ENCODE data around the gene NDUFB2.
"Not testable (repeated sequence)": the region's sequence is repeated elsewhere in the genome, so short reads cannot be mapped to it uniquely, and the experiment has no call there.

The NDUFB2 gene

GRCh38 chr7:140696680-140697446 is at the start of gene NDUFB2:
NDUFB2 (plus strand) TSS chr7:140696708; CDS start chr7:140696745, 37 bp downstream.
- DNase-seq = peak; percentile 63

- no peak for DNase-seq
These were observed 49.4 kb upstream of the NDUFB2 start for GRCh38 chr7:140646931-140647647.

- no peak for DNase-seq
These were observed 46.8 kb upstream of the NDUFB2 start for GRCh38 chr7:140649556-140650205.

- no peak for DNase-seq
These were observed 46.1 kb upstream of the NDUFB2 start for GRCh38 chr7:140650367-140650766.

GRCh38 chr7:140653319-140654108 is 43.0 kb upstream of the NDUFB2 start:
- DNase-seq = no peak

GRCh38 chr7:140654109-140654387 is 42.5 kb upstream of the NDUFB2 start:
- DNase-seq = no peak

GRCh38 chr7:140654661-140655060 is 41.8 kb upstream of the NDUFB2 start:
- DNase-seq = no peak

- no peak for DNase-seq
These were observed 40.7 kb upstream of the NDUFB2 start for GRCh38 chr7:140655511-140656408.

GRCh38 chr7:140656548-140657515 is 39.7 kb upstream of the NDUFB2 start:
- peak; percentile 49 for DNase-seq

- no peak for DNase-seq
These were observed 38.6 kb upstream of the NDUFB2 start for GRCh38 chr7:140657891-140658290.

- DNase-seq = no peak
These were observed 36.7 kb upstream of the NDUFB2 start for GRCh38 chr7:140659856-140660255.

- no peak for DNase-seq
These were observed 35.4 kb upstream of the NDUFB2 start for GRCh38 chr7:140661124-140661523.

GRCh38 chr7:140662938-140663337 is 33.6 kb upstream of the NDUFB2 start:
- DNase-seq = not testable (repeated sequence)

- no peak for DNase-seq
These were observed 29.0 kb upstream of the NDUFB2 start for GRCh38 chr7:140667476-140667875.

GRCh38 chr7:140668641-140669040 is 27.9 kb upstream of the NDUFB2 start:
- DNase-seq = no peak

- no peak for DNase-seq
These were observed 27.2 kb upstream of the NDUFB2 start for GRCh38 chr7:140669352-140669751.

GRCh38 chr7:140669862-140670261 is 26.6 kb upstream of the NDUFB2 start:
- not testable (repeated sequence) for DNase-seq

- no peak for DNase-seq
These were observed 26.1 kb upstream of the NDUFB2 start for GRCh38 chr7:140670343-140670935.

- DNase-seq = no peak
These were observed 24.5 kb upstream of the NDUFB2 start for GRCh38 chr7:140671966-140672365.

- no peak for DNase-seq
These were observed 24.0 kb upstream of the NDUFB2 start, which contains the start of gene ADCK2 for GRCh38 chr7:140672382-140673062. ADCK2 (plus strand) TSS chr7:140672945; CDS start chr7:140673331, 386 bp downstream.
